ENCODE results near the gene FYCO1. TPM values are rescaled to one million over a fixed set of nuclear protein-coding genes. Genes with fewer than 3 reads are reported as not detected.

FYCO1 gene
- total and polyA plus RNA-seq, 2 of the 8 experiments (the other 6 are each of a cell fraction or from before 2014, with no cell fraction given), result 4.8 to 10.8 TPM

DNA sequence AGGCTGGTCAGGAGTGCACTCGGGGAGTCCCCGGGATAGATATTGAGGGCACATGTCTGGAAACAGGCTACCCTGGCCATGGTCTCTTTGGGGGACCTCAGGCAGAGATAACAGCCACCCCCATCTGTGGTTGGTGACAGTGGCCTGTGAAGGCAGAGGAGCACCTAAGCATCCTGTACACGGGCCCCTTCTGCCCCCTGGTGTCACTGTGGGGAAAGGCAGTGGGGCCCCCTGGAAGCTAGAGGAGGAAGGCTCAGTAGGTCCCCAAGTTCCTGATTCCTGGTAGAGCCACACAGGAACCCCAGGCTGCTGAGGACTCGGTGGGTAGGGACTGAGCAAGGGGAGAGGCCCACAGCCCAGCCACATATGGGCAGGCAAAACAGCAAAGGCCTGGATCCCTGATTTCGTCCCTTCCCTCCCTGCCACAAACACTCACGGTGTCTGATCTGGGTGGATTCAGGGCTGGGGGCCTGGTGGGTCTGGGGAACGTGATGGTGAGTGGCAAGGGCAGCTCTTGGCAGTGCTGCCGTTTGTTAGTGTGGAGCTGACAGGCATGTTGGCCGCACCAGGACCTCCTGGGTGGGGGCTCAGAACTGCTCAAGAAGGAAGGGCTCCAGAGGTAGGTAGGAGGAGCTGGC lies 66.5 kb downstream of the FYCO1 start:
- peaks cover 8 to 34% (median 12%) of the 10 kb centered on the region in 4 experiments; a peak in 7 of 8 replicates for H3K36me3 ChIP-seq (ENCODE audit: control insufficient read depth in 2 of 4, insufficient read depth in 4 of 4, low read length in 3 of 4)
- FAIRE-seq (no peak), DNase-seq (ENCODE audit: low read depth in 1 of 2, low spot score in 2 of 2) (peak in 1 of 2 experiments; percentile 74)
- TF ChIP-seq CBX5 (IDR thresholded peaks at IDR 0.05; ENCODE audit: low read depth, low read length), result no peak
- TF ChIP-seq SIRT6 (IDR thresholded peaks at IDR 0.05; ENCODE audit: low read length), result no peak
- TF ChIP-seq SIN3A (conservative IDR thresholded peaks at IDR 0.05 in 1 of 2, IDR thresholded peaks at IDR 0.05 in 1 of 2; ENCODE audit: low read depth in 1 of 2, low read length in 2 of 2), result no peak
- TF ChIP-seq SP2 (IDR thresholded peaks at IDR 0.05; ENCODE audit: low read length), result no peak
- TF ChIP-seq, protein P1, sequence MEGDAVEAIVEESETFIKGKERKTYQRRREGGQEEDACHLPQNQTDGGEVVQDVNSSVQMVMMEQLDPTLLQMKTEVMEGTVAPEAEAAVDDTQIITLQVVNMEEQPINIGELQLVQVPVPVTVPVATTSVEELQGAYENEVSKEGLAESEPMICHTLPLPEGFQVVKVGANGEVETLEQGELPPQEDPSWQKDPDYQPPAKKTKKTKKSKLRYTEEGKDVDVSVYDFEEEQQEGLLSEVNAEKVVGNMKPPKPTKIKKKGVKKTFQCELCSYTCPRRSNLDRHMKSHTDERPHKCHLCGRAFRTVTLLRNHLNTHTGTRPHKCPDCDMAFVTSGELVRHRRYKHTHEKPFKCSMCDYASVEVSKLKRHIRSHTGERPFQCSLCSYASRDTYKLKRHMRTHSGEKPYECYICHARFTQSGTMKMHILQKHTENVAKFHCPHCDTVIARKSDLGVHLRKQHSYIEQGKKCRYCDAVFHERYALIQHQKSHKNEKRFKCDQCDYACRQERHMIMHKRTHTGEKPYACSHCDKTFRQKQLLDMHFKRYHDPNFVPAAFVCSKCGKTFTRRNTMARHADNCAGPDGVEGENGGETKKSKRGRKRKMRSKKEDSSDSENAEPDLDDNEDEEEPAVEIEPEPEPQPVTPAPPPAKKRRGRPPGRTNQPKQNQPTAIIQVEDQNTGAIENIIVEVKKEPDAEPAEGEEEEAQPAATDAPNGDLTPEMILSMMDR (IDR thresholded peaks at IDR 0.05; ENCODE audit: control extremely low read depth in 1 of 3, insufficient read depth in 1 of 3, low read depth in 1 of 3, low read length in 3 of 3), result peak; percentile 71 to 77 (median 76)
- TF ChIP-seq ZNF274 (IDR thresholded peaks at IDR 0.05; ENCODE audit: borderline replicate concordance, extremely low read depth, low read length), result no peak
- no peak for TF ChIP-seq BACH1 (IDR thresholded peaks at IDR 0.05; ENCODE audit: low read length)
- peak; percentile 73 to 81 for TF ChIP-seq RAD21 (IDR thresholded peaks at IDR 0.05 in 1 of 2, conservative IDR thresholded peaks at IDR 0.05 in 1 of 2; ENCODE audit: low read depth in 2 of 2, low read length in 2 of 2)
- H3K27me3 ChIP-seq (replicated peaks in 1 of 4; ENCODE audit: control insufficient read depth in 3 of 4, extremely low read depth in 1 of 4, insufficient read depth in 3 of 4, low read length in 3 of 4), result no peaks in the 10 kb centered on the region
- H3K23ac ChIP-seq (ENCODE audit: insufficient read length), result no peak overlapping the region
- no peak overlapping the region for H3K27ac ChIP-seq (ENCODE audit: low read depth, low read length)
- WGBS, 2 experiments (ENCODE audit: extremely low coverage in 1 of 2, insufficient coverage in 1 of 2, insufficient read length in 1 of 2, insufficient replicate concordance in 2 of 2, low coverage in 1 of 2, low lambda C conversion rate in 2 of 2, missing lambda C conversion rate in 1 of 2), result 90% methylated on average over 9 of the region's 9 CpGs; no CpG with 5 or more reads in 1 of the 2 experiments
- H2BK20ac ChIP-seq (ENCODE audit: low read length), result no peak overlapping the region
- ChIA-PET POLR2A (ENCODE audit: partially characterized antibody) (interaction anchor here (0.6 kb wide), 1 partner anchor 252 kb away, joined by 3 read pairs; no protein-coding TSS in a partner anchor), CTCF (ENCODE audit: partially characterized antibody) (interaction anchor here (0.5 to 3.9 kb wide), 25 partner anchors 8 to 887 kb away, joined by 3 to 24 read pairs (median 4); partner anchors contain the start of gene CXCR6)
- H2BK15ac ChIP-seq (ENCODE audit: low read length), result no peak overlapping the region
- H3K4me3 ChIP-seq (ENCODE audit: extremely low read depth in 1 of 4, insufficient read depth in 2 of 4, low read depth in 3 of 4, low read length in 4 of 4), result no peak overlapping the region
- H3K23me2 ChIP-seq (ENCODE audit: low read depth, low read length), result no peaks in the 10 kb centered on the region
- peaks cover 0 to 7% of the 10 kb centered on the region in 2 experiments for H4K20me1 ChIP-seq (replicated peaks in 1 of 2; ENCODE audit: control insufficient read depth in 1 of 2, insufficient read depth in 2 of 2, low read length in 2 of 2)
- no peaks in the 10 kb centered on the region for H3K79me2 ChIP-seq (ENCODE audit: control insufficient read depth in 1 of 2, insufficient read depth in 2 of 2, low read length in 2 of 2)
- H3K9me3 ChIP-seq (ENCODE audit: insufficient read depth in 2 of 2, low read depth in 1 of 2, low read length in 1 of 2), result no peaks in the 10 kb centered on the region
- no peaks in the 10 kb centered on the region; the same call in none of the 2 replicates for H3K79me1 ChIP-seq (ENCODE audit: low read depth, low read length)
- no peaks in the 10 kb centered on the region for H3K4me1 ChIP-seq (replicated peaks in 1 of 4; ENCODE audit: control insufficient read depth in 3 of 4, insufficient read depth in 4 of 4, low read length in 3 of 4)
- no peak overlapping the region for H3K56ac ChIP-seq (replicated peaks; ENCODE audit: insufficient read length, low read depth, low read length)
- H3K4me2 ChIP-seq (ENCODE audit: insufficient read depth in 1 of 2, low read depth in 2 of 2, low read length in 2 of 2), result no peak overlapping the region
- H2BK12ac ChIP-seq (ENCODE audit: low read depth, low read length), result no peak overlapping the region
- no peak overlapping the region; the same call in 1 of the 2 replicates for H4K8ac ChIP-seq (ENCODE audit: extremely low read depth, insufficient read depth, low read length)
- no peak overlapping the region for H2AK5ac ChIP-seq (ENCODE audit: low read depth, low read length)
- no peak overlapping the region for H3K9ac ChIP-seq (replicated peaks in 1 of 4; ENCODE audit: extremely low read depth in 1 of 4, low read depth in 3 of 4, low read length in 3 of 4)
- no peak overlapping the region for H3K18ac ChIP-seq (ENCODE audit: extremely low read depth, low read length)
- H3K4ac ChIP-seq (replicated peaks; ENCODE audit: insufficient read length, low read depth, low read length), result no peak overlapping the region
- no peak overlapping the region for H4K91ac ChIP-seq (replicated peaks; ENCODE audit: insufficient read length, low read length)
- no peak overlapping the region for H2BK5ac ChIP-seq (ENCODE audit: low read depth, low read length)
- no peak overlapping the region for H2AFZ ChIP-seq (ENCODE audit: low read length)
- H3K14ac ChIP-seq (ENCODE audit: insufficient read length), result no peak overlapping the region
- no peak overlapping the region for H2BK120ac ChIP-seq (replicated peaks; ENCODE audit: low read depth, low read length)
- no peak overlapping the region for H4K5ac ChIP-seq (ENCODE audit: insufficient read length, low read depth, low read length)
